ENCODE data around the gene PDPN. TPM values are rescaled to one million over a fixed set of nuclear protein-coding genes. Genes with fewer than 3 reads are reported as not detected.

PDPN gene
- total and polyA plus RNA-seq, 2 donors (not counting 1 experiment from before 2014, with no cell fraction given): 1.5 to 3.1 TPM

- no peak for DNase-seq (ENCODE audit: low read depth in 2 of 2)
- Histone ChIP-seq H4K20me1 (ENCODE audit: control insufficient read depth, extremely low read depth, insufficient read depth, low read length) (no peaks in the 10 kb centered on the region), H3K27me3 (ENCODE audit: control insufficient read depth, insufficient read depth, low read length) (no peaks in the 10 kb centered on the region), H3K27ac (ENCODE audit: insufficient read depth, low read length) (no peak overlapping the region), H3K4me3 (replicated peaks in 1 of 4; ENCODE audit: control extremely low read depth in 1 of 4, insufficient read depth in 1 of 4, low read depth in 3 of 4, low read length in 4 of 4) (no peak overlapping the region), H2AFZ (ENCODE audit: low read length) (no peak overlapping the region), H3K36me3 (ENCODE audit: control insufficient read depth, insufficient read depth, low read length) (no peaks in the 10 kb centered on the region), H3K9me3 (ENCODE audit: control insufficient read depth, insufficient read depth, low read depth, low read length) (no peaks in the 10 kb centered on the region), H3K4me2 (ENCODE audit: extremely low read depth, insufficient read depth, low read length) (no peak overlapping the region), H3K79me2 (ENCODE audit: control insufficient read depth, insufficient read depth, low read length) (no peaks in the 10 kb centered on the region), H3K9ac (ENCODE audit: insufficient read depth, low read length) (no peak overlapping the region), H3K4me1 (ENCODE audit: control insufficient read depth, extremely low read depth, insufficient read depth, low read length) (no peaks in the 10 kb centered on the region)
- no peak for TF ChIP-seq EZH2 (IDR thresholded peaks at IDR 0.05; ENCODE audit: low read length, missing control alignments)
- no peak for TF ChIP-seq CTCF (conservative IDR thresholded peaks at IDR 0.05 in 1 of 2, IDR thresholded peaks at IDR 0.05 in 1 of 2; ENCODE audit: low read depth in 1 of 2, low read length in 2 of 2)
These were observed 36.8 kb upstream of the PDPN start for GRCh38 chr1:13546791-13547190.

- H3K4me2 ChIP-seq (ENCODE audit: extremely low read depth, insufficient read depth, low read length): no peak overlapping the region
- no peaks in the 10 kb centered on the region for H3K79me2 ChIP-seq (ENCODE audit: control insufficient read depth, insufficient read depth, low read length)
- no peaks in the 10 kb centered on the region for H3K36me3 ChIP-seq (ENCODE audit: control insufficient read depth, insufficient read depth, low read length)
- no peak overlapping the region for H3K9ac ChIP-seq (ENCODE audit: insufficient read depth, low read length)
- no peaks in the 10 kb centered on the region for H3K27me3 ChIP-seq (ENCODE audit: control insufficient read depth, insufficient read depth, low read length)
- TF ChIP-seq CTCF (conservative IDR thresholded peaks at IDR 0.05 in 1 of 2, IDR thresholded peaks at IDR 0.05 in 1 of 2; ENCODE audit: low read depth in 1 of 2, low read length in 2 of 2) (no peak), EZH2 (IDR thresholded peaks at IDR 0.05; ENCODE audit: low read length, missing control alignments) (no peak)
- H2AFZ ChIP-seq (ENCODE audit: low read length): no peak overlapping the region
- no peak overlapping the region for H3K4me3 ChIP-seq (replicated peaks in 1 of 4; ENCODE audit: control extremely low read depth in 1 of 4, insufficient read depth in 1 of 4, low read depth in 3 of 4, low read length in 4 of 4)
- H3K4me1 ChIP-seq (ENCODE audit: control insufficient read depth, extremely low read depth, insufficient read depth, low read length): no peaks in the 10 kb centered on the region
- H3K27ac ChIP-seq (ENCODE audit: insufficient read depth, low read length): no peak overlapping the region
- H4K20me1 ChIP-seq (ENCODE audit: control insufficient read depth, extremely low read depth, insufficient read depth, low read length): no peaks in the 10 kb centered on the region
- DNase-seq (ENCODE audit: low read depth in 2 of 2): no peak
- no peaks in the 10 kb centered on the region for H3K9me3 ChIP-seq (ENCODE audit: control insufficient read depth, insufficient read depth, low read depth, low read length)
These were observed 35.4 kb upstream of the PDPN start for GRCh38 chr1:13548281-13548680.

DNA sequence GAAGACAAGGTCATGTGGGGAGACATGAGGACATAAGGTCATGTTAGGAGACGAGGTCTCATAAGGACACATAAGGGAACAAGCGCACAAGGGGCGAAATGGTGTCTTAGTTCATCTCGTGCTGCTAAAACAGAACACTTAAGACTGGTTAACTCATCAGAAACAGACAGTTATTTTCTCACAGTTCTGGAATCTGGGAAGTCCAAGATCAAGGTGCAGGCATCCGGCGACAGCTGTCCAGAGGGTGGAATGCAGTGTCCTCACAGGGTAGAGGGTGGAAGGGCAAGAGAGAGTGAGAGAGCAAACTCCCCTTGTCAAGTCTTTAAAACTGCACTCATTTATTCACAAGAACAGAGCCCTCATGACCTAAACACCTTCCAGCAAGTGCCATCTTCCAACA, 34.6 kb upstream of the PDPN start:
- Histone ChIP-seq H3K9me3 (ENCODE audit: control insufficient read depth, insufficient read depth, low read depth, low read length) (no peaks in the 10 kb centered on the region), H3K79me2 (ENCODE audit: control insufficient read depth, insufficient read depth, low read length) (no peaks in the 10 kb centered on the region), H3K9ac (ENCODE audit: insufficient read depth, low read length) (no peak overlapping the region), H3K4me2 (ENCODE audit: extremely low read depth, insufficient read depth, low read length) (no peak overlapping the region), H4K20me1 (ENCODE audit: control insufficient read depth, extremely low read depth, insufficient read depth, low read length) (no peaks in the 10 kb centered on the region), H3K27ac (ENCODE audit: insufficient read depth, low read length) (no peak overlapping the region), H3K36me3 (ENCODE audit: control insufficient read depth, insufficient read depth, low read length) (no peaks in the 10 kb centered on the region), H2AFZ (ENCODE audit: low read length) (no peak overlapping the region), H3K4me3 (replicated peaks in 1 of 4; ENCODE audit: control extremely low read depth in 1 of 4, insufficient read depth in 1 of 4, low read depth in 3 of 4, low read length in 4 of 4) (no peak overlapping the region), H3K27me3 (ENCODE audit: control insufficient read depth, insufficient read depth, low read length) (no peaks in the 10 kb centered on the region), H3K4me1 (ENCODE audit: control insufficient read depth, extremely low read depth, insufficient read depth, low read length) (no peaks in the 10 kb centered on the region)
- TF ChIP-seq CTCF (conservative IDR thresholded peaks at IDR 0.05 in 1 of 2, IDR thresholded peaks at IDR 0.05 in 1 of 2; ENCODE audit: low read depth in 1 of 2, low read length in 2 of 2): no peak
- TF ChIP-seq EZH2 (IDR thresholded peaks at IDR 0.05; ENCODE audit: low read length, missing control alignments): no peak
- DNase-seq (ENCODE audit: low read depth in 2 of 2): no peak

Data from fibroblast of lung (primary cell).